ENCODE results near the gene MALAT1.

DNA sequence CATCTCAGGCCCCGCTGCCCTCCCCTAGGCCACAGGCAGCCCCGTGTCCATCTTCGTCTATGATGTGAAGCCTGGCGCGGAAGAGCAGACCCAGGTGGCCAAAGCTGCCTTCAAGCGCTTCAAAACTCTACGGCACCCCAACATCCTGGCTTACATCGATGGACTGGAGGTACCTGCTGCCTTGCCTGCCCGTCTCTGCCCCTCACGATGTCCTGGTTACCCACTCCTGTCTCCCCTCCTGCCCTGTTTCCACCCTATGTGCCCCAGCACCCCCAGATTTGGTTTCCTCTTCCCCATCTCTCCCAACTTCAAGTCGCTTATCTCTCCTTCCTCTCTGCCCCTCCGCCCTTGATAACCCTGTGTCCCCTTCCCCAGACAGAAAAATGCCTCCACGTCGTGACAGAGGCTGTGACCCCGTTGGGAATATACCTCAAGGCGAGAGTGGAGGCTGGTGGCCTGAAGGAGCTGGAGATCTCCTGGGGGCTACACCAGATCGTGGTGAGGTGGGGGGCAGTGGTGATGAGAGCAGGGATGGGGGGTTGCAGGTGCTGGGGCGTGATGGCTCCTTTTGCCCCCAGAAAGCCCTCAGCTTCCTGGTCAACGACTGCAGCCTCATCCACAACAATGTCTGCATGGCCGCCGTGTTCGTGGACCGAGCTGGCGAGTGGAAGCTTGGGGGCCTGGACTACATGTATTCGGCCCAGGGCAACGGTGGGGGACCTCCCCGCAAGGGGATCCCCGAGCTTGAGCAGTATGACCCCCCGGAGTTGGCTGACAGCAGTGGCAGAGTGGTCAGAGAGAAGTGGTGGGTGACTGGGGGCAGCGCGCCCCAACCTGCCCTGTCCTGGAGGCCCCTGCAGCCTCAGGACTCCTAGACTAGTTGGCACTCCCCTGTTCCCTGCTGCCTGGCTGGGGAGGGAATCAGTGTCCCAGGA, 27.0 kb downstream of the MALAT1 start:
- TF ChIP-seq PTBP1 (IDR thresholded peaks at IDR 0.05; ENCODE audit: low read depth, low read length, poor library complexity, severe bottlenecking): no peak
- no peak for TF ChIP-seq TAF1 (CRISPR knock-in tag; IDR thresholded peaks at IDR 0.05)
- no peak for TF ChIP-seq HNRNPUL1 (IDR thresholded peaks at IDR 0.05; ENCODE audit: low read depth, low read length)
- TF ChIP-seq GATAD2A (CRISPR knock-in tag; IDR thresholded peaks at IDR 0.05): no peak
- no peak for TF ChIP-seq HES4 (CRISPR knock-in tag; IDR thresholded peaks at IDR 0.05; ENCODE audit: borderline replicate concordance)
- no peak for TF ChIP-seq POLR2A (IDR thresholded peaks at IDR 0.05; ENCODE audit: insufficient read depth in 1 of 2, low read depth in 2 of 2, low read length in 2 of 2)

Measured in HepG2 (cell line).